CD4-positive, alpha-beta T cell treated with Interleukin-15 for 4 hours (primary cell): ENCODE measurements around the gene TMPRSS11A.

Experiments
- DNase-seq: peaks from one replicate; pipeline ENCODE4 v3.0.0-alpha.2; 2020; ENCODE audit warnings: low spot score

The TMPRSS11A gene

DNA sequence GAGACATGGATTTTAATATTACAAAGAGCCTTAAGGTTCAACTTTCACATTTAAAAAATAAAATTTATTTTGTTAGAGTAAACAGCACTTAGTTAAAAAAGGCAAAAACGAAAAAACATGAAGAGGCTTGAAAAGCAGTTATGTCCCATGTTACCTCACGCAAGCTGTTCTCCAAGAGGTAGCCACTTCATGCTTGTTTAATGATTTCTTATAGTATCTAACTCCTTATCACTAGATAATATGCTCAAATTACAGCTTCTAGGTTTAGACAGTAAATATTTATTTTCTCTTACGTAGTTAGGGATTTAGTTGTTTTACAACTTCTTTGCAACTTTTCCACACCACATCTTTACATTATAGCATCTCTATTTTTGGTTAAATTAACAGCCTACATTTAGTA is 51.7 kb downstream of the TMPRSS11A start:
- DNase-seq: no peak

DNA sequence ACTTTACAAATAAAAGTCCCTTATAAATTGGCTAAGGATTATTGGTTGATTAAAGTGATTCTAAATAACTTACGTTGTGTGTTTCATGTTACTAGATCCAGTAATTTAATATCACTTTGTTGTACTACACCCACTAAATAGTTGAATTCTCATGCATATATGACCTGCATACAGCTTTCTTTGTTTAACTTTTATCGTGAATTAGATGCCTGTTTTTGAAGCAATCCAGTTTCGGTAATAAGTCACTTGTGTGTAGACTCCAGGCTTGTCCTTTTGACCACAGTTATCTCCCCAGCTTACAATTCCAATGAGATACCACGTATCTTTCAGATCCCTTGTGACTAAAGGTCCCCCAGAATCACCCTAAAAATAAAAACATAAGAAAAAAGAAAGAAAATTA is 52.2 kb downstream of the TMPRSS11A start:
- no peak for DNase-seq

DNA sequence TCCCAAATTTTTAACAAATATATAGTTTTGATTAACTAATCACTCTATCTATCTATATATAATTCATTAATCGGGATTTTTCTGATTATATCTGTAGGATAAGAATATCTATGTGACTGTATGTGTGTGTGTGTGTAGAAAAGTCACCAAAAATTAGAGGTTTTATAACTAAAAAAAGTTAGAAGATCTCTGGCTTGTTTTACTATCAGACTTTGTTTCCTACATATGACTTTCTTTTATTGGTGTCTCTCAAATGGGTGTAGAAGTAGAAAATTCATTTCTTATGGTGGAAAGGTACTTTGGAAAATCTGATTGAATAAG is 52.7 kb downstream of the TMPRSS11A start:
- DNase-seq: no peak

DNA sequence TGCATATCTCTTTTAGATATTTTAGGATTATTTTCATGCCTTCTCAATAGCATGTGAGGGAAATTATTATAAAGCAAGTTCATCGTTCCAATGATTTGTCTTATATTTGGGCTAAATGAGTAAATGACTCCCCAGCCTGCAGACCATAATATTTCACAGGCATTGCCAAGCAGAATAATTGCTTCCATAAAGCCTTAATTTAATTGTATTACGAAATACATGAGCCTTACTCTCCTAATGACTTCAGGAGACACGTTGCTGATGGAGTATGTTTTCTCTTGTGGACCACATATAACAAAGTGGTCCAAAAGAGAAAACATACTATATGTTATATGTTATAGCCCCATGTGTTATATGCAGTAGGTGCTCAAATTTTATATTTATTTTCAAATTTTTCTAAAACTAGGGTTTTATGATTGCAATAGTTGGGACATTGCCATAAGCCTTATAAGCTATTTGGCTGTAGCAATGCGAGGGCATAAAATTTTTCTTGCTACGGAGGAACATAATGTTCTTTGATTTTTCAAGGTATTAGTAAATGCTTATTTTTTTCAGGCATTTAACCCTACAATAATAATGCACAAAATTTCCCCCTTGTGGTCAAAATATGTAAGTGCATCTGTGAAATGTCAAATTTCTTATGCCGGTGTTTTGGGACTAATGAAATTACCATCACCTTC is 53.2 kb downstream of the TMPRSS11A start:
- peak; percentile 31 for DNase-seq

DNA sequence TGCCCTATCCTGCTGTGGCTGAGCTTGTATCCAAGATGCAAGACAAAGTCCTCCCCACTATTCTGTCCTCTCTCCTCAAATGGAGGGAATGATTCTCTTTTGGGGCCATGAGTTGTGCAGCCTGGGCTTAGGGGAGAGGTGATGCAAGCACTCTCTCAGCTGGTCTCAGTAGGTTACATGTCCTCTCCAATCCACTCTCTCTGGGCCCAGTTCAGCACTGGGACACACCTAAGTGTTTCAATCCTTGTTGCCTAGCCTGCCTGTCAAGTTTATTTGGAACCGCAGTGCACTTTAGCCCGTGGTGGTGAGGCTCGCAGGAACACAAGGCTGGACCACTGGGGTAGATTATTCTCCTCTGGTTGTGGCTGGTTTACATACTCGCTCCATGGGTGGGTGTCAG is 55.6 kb downstream of the TMPRSS11A start:
- no peak for DNase-seq

DNA sequence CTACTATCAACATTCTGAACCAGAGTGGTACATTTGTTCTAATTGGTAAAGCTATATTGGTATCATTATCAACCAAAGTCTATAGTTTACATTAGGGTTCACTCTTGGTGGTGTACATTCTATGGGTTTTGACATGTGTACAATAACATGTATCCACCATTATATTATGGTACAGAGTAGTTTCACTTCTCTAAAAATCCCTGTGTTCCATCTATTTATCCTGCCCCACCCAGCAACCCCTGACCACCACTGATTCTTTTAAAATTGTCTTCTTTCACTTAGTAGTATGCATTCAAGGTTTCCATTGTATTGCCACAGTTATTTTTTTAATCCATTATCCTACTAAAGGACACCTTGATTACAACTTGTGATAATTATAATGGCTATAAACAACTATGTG is 64.2 kb downstream of the TMPRSS11A start:
- DNase-seq: no peak

DNA sequence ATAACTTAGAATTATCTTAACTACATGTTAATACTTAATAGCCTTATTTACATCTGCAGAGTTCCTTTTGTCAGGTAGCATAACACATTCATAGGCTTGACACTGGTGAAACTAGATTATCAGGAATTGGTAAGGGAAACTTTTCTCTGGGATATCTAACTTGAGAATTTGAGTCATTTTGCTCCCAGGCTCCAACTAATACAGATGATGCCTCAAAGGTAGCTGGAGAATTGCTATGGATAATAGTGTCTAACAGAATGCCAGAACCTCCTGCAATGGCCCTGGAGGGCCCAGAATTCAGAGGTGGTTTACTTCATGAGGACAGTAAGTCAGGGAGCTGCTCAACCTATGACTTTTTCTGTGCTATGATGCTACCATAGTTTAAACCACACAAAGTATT is 65.6 kb downstream of the TMPRSS11A start:
- no peak for DNase-seq

DNA sequence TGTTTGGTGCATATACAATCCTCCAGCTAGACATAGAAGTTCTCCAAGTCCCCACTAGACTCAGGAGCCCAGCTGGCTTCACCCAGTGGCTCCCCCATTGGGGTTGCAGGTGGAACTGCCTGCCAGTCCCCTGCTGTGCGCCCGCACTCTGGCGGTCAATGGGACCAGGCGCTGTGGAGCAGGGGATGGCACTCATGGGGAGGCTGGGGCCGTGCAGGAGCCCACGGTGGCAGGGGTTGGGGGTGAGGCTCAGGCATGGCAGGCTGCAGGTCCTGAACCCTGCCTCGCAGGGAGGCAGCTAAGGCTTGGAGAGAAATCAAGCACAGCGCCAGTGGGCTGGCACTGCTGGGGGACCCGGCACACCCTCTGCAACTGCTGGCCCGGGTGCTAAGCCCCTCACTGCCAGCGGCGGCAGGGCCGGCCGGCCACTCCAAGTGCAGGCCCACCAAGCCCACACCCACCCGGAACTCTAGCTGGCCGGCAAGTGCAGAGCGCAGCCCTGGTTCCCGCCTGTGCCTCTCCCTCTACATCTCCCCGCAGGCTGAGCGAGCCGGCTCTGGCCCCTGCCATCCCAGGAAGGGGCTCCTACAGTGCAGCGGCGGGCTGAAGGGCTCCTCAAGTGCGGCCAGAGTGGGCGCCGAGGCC is 66.8 kb downstream of the TMPRSS11A start:
- DNase-seq: no peak

DNA sequence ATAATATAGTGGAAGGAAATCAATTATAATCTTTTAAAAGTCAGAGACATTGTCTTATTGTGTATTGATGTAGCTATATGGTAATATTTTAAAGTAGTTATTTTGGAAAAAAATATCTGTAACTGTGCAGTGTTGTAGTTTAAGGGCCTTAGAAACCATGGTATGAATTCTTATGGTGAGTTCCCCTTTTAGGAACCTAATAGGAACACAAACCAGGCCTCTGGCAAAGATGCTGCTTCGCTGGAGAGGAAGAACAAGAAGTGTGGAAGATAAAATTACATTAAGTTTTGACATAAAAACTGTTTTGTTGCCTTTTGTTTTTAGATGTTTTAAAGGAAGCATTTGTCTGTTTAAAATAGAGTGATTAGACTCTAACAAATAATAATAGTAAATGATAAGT is 68.6 kb downstream of the TMPRSS11A start:
- DNase-seq: no peak

DNA sequence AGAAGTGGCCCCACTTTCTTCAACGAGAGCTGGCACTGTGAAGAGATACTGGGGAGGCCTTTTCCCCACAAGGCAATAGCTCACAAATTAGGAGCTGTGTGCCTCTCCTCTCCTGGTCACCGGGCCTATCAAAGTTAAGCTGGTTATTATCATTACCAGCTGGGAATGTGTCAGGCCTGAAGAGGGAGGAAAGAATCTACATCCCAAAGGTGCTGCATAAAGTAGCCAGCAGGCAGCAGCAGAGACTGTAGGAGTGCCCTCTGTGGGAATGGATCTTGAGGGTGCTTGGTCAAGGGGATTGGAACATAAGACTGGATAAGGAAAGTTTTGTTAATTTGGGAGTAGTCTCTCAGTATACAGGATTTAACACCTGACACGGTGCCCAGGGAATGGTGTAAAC is 70.4 kb downstream of the TMPRSS11A start:
- DNase-seq: no peak

DNA sequence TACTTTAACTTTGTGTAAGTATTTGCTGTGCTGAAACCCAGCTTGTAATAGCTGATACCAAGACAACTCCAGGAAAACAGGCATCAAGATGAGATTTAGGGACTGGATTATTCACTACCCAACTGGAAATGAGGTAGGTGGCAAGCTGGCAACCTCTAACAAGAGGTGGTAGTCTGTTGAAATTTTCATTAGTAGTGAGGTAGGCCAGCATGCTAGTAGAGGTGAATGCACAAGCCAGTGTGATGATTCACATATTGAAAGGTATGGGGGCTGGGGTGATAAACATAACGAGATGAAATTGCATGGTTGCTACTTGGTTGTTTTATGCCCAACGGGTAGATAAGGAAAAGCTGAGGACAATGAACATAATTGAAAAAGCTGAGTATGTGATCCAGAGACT is 71.0 kb downstream of the TMPRSS11A start:
- no peak for DNase-seq

DNA sequence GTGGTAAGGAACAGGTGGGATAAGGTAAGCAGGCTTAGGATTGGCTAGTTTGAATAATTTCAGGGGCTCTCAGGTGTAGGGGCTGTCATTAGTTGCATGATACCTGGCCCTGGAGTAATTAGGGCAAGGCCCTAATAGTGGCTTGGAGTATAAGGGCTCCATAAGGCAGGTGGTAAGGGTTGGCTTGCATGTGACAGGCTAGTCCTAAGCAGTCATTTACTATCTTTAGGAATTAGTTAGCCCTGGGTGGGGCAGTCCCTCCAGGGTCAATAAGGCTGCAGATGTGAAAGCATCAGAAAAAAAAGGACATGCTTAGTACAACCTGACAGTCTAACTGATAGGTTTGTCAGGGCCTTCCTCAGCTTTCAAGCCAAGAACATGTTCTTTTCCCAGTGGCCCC is 71.6 kb downstream of the TMPRSS11A start:
- no peak for DNase-seq

DNA sequence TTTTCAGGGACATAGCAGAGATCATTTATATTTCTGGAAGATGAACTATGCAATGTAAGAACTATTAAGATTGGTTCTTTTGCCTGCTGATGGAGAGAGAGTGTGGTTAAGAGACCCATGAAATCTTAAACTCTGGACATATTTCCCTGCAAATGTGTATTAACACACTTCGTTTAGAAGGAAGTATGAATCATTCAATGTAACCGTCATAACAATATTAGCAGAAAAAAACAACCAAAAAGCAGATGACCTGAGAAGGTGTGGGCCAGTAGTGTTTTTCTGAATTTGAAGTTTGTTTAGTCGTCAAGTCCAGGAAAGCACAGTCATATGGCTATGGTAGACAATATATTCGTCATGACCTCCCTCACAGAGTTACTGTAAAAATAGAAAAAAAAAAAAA is 77.0 kb downstream of the TMPRSS11A start:
- no peak for DNase-seq

DNA sequence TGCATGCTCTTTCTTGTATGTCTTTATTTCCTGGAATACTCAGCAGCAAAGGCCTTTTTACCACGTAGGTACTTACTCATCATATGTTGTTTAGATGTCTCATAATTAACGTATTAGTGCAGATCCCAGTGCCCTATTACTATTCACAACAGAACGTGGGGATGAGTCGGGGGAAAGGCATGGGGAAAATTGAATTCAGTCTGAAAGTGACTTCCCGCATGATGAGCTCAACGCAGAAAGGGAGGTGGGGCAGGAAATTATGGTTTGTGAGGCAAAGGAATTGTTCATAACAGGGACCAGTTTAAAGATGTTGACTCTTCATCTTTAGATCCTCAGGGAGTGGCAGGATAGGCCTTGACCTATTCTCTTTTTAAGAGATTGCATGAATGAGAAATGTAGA is 77.5 kb downstream of the TMPRSS11A start:
- no peak for DNase-seq

DNA sequence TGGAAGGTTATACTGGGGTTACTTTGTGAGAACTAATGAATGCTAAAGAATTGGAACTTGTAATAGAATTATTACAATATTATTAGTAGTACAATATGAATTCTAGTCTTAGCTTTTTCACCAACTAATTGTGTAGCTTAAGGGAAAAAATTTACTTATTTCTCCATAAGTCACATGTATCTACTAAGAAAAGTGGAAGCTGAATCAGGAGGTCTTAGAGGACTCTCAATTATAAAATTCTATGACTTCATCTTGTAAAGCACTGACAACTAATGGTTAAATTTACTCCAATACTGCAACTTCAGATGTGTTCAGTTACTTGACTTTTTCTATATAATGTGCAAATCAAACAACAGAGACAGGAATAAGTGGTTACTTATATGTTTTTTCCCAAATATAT is 78.6 kb downstream of the TMPRSS11A start:
- no peak for DNase-seq

DNA sequence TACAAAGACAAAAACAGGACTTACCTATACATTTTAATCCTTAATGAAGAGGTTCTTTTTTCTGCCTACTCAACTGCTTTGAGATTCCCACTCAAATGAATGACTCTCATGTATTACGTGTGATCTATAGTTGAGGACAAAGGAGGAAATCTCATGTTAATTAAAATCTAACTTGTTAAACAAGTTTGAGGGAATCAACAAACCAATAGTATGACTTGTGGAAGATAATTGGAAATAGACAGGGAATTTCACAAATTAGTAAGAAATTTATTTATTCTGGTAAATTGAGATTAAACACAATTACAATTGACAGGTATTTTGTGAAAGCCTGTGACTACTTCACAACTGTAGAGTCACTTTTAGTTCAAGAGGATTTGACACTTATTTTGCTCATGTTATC is 79.4 kb downstream of the TMPRSS11A start, which contains the start of gene TMPRSS11D:
TMPRSS11D (minus strand) TSS at position 101 of the 400 bp plus-strand sequence; CDS start at position 32, 69 bp downstream.
- no peak for DNase-seq

DNA sequence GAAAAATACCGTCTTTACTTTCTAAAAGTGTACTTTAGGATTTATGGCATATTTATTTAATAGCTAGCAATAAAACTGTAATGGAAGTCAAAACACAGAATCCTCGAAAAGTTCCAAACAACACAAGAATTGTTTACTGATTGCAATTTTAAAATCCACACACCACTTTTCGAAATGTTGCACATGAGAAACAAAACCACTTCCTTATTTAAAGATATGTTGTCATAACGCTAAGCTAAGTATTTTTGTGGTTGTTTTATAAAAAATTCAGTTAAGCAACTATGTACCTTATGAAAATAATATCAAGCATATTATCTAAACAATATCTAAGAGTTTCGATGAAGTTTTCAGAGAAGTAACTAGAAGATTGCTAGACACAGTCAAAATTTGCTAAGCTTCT is 79.8 kb downstream of the TMPRSS11A start:
- no peak for DNase-seq

DNA sequence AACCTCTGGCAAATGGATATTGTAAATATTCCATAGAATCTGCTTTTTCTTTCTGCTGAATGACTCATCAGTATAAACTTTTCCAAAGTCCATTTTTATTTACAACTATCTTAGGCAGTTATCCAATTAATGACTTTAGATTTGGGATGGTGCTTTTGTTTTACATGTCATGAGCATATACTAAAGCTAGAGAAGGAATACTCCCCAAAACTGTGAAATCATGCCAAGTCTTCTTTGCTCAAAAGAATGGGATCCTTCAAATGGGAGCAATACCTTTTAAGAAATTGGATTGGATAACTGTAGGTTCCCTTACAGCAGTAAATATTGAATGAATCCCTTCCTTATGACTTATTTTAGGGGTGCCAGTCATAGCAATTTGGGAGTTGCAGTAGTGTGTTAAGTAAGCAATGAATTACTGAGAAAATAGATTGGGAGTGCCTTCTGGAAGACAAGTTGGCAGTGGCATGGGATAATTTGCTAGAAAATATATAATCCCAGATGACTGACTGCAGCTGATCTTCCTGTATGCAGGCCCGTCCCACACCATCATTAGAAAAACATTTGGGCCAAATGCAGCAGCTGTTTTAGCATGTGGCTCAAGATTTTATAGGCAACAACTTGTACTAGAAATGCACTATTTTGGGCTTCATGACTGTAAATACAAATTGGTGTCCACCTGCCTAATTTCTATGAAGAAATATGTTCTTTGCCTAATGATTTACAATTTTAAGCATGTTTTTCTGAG is 82.3 kb downstream of the TMPRSS11A start:
- DNase-seq: no peak

DNA sequence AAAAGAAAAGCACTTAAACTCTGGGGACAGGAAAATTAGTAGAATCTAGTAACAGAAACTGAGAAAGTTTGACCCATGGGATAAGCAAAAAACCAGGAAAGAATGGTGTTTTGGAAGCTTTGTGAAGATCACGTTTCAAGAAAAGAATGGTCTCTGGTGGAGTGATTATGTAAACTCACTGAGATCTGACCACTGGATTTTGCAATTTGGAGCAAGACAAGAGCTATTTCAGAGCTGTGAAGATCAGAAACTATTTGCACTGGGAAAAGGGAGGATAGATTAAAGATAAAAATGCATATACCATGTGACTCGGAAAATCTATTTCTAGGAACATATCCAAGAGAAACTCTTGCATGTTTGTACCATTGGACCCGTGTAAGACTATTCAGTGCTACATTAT is 83.8 kb downstream of the TMPRSS11A start:
- DNase-seq: no peak

DNA sequence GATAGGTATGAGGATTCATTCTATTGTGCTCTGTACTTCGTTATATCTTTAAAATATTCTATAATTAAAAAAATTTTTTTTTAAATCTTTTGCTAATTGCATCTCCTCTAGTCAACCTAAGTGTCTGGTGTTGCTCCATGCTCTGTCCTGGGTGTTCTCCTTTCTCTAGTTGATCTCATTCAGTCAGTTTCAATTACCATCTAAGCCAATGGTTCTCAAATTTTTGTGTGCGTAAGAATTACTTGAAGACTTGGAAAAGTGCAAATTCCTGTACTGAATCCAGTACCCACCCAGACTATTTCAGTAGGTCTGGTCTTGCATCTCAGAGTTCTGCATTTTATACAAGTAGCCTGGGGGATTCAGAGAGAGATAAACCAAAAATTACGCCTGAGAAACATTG is 86.2 kb downstream of the TMPRSS11A start:
- DNase-seq: no peak

DNA sequence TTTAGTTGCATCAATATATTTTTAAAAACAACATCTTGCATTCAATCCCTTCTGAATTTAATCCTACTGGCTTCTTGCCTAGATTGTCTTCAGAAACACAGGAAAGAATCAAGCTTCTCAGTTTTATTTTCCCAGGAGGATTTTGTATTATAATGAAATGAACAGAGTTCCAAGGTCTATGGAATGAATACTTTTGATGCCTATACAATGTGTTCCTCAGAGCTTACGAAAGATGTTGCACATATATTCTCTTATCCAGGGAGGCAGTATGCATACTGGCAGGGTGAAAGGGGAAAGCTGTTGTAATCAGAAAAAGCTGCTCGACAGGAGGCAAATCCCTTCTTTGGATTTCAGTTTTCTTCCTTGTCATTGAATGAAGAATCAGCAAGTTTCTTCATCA is 88.3 kb downstream of the TMPRSS11A start:
- DNase-seq: no peak

DNA sequence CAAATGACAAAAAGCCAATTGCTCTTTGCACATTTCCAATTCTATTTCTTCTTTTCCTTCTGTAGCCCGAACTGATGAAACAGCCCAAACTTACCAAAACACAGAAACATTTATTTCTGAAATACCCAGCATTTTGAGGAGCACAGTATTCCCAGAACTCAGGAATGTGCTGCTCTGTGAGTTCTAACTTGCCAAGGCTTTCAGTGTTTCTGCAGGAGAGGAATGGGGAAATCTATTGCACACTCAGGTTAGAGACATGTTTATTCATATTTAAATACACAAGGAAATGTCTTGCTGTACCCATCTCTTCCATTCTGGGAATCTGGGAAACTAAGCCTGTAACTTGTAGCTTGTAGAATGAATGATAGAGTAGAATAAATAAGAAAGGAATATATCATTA is 90.2 kb downstream of the TMPRSS11A start:
- DNase-seq: no peak

DNA sequence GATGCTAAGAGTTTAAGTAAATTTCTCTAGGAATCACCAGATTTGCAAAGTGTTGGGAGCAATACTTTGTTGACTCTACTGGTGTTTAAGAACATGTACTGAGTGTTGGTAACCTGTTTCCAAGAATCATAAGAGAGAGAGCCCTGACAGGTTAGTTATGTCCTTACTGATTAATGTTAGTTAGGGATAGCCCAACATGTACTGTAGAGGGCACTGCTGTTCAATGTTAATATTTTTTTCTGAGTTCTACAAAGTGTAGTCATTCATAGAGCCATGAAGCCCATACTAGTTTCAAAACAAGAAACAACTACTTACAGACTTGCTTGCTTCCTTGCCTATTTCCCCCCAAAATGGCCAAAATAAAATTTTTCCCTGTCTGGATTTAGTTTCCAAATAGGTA is 91.4 kb downstream of the TMPRSS11A start:
- DNase-seq: no peak
